ENCODE results near the gene G6PC1.

Gene G6PC1

GRCh38 chr17:42944211-42944610 lies 43.6 kb downstream of the G6PC1 start:
- H3F3A ChIP-seq (ENCODE audit: insufficient read depth), result no peaks in the 10 kb centered on the region
- TF ChIP-seq EZH2phosphoT487 (conservative IDR thresholded peaks at IDR 0.05; ENCODE audit: low read length), result no peak
- TF ChIP-seq, protein P1, sequence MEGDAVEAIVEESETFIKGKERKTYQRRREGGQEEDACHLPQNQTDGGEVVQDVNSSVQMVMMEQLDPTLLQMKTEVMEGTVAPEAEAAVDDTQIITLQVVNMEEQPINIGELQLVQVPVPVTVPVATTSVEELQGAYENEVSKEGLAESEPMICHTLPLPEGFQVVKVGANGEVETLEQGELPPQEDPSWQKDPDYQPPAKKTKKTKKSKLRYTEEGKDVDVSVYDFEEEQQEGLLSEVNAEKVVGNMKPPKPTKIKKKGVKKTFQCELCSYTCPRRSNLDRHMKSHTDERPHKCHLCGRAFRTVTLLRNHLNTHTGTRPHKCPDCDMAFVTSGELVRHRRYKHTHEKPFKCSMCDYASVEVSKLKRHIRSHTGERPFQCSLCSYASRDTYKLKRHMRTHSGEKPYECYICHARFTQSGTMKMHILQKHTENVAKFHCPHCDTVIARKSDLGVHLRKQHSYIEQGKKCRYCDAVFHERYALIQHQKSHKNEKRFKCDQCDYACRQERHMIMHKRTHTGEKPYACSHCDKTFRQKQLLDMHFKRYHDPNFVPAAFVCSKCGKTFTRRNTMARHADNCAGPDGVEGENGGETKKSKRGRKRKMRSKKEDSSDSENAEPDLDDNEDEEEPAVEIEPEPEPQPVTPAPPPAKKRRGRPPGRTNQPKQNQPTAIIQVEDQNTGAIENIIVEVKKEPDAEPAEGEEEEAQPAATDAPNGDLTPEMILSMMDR (IDR thresholded peaks at IDR 0.05; ENCODE audit: insufficient read depth, low read length, poor library complexity, severe bottlenecking), result no peak

GRCh38 chr17:42946812-42947211 lies 46.2 kb downstream of the G6PC1 start:
- Histone ChIP-seq H3K9me3 (ENCODE audit: insufficient read depth, low read length) (no peaks in the 10 kb centered on the region), H3K79me2 (ENCODE audit: insufficient read depth, low read length) (no peaks in the 10 kb centered on the region), H3K27ac (ENCODE audit: low read depth, low read length) (no peak overlapping the region), H3K4me3 (ENCODE audit: insufficient read depth, low read length, poor library complexity, severe bottlenecking) (no peak overlapping the region), H3K9me2 (replicated peaks; ENCODE audit: insufficient read depth, low read length) (no peaks in the 10 kb centered on the region), H3K9ac (ENCODE audit: low read length) (no peak overlapping the region), H2AFZ (ENCODE audit: low read depth, low read length, severe bottlenecking) (no peak overlapping the region), H3K4me2 (ENCODE audit: low read depth, low read length, poor library complexity, severe bottlenecking) (no peak overlapping the region), H3K36me3 (ENCODE audit: low read length) (no peaks in the 10 kb centered on the region), H3F3A (ENCODE audit: insufficient read depth) (no peaks in the 10 kb centered on the region), H4K20me1 (ENCODE audit: low read depth, low read length) (no peaks in the 10 kb centered on the region), H3K27me3 (ENCODE audit: low read length) (no peaks in the 10 kb centered on the region)
- TF ChIP-seq, protein P1 (IDR thresholded peaks at IDR 0.05; ENCODE audit: insufficient read depth, low read length, poor library complexity, severe bottlenecking), result no peak
- no peak for TF ChIP-seq EZH2phosphoT487 (conservative IDR thresholded peaks at IDR 0.05; ENCODE audit: low read length)

More at GRCh38 chr17:42944211-42944610, 43.6 kb downstream of the G6PC1 start:
- Histone ChIP-seq H3K79me2 (ENCODE audit: insufficient read depth, low read length) (no peaks in the 10 kb centered on the region), H3K9ac (ENCODE audit: low read length) (no peak overlapping the region), H3K27me3 (ENCODE audit: low read length) (no peaks in the 10 kb centered on the region), H3K9me2 (replicated peaks; ENCODE audit: insufficient read depth, low read length) (no peaks in the 10 kb centered on the region), H4K20me1 (ENCODE audit: low read depth, low read length) (no peaks in the 10 kb centered on the region), H3K4me2 (ENCODE audit: low read depth, low read length, poor library complexity, severe bottlenecking) (no peak overlapping the region), H3K36me3 (ENCODE audit: low read length) (no peaks in the 10 kb centered on the region), H3K9me3 (ENCODE audit: insufficient read depth, low read length) (no peaks in the 10 kb centered on the region), H2AFZ (ENCODE audit: low read depth, low read length, severe bottlenecking) (no peak overlapping the region), H3K27ac (ENCODE audit: low read depth, low read length) (no peak overlapping the region), H3K4me3 (ENCODE audit: insufficient read depth, low read length, poor library complexity, severe bottlenecking) (no peak overlapping the region)

GRCh38 chr17:42950044-42950783 lies 49.6 kb downstream of the G6PC1 start:
- Histone ChIP-seq H3K9me3 (ENCODE audit: insufficient read depth, low read length) (no peaks in the 10 kb centered on the region), H3K9ac (ENCODE audit: low read length) (no peak overlapping the region), H2AFZ (ENCODE audit: low read depth, low read length, severe bottlenecking) (no peak overlapping the region), H4K20me1 (ENCODE audit: low read depth, low read length) (no peaks in the 10 kb centered on the region), H3K79me2 (ENCODE audit: insufficient read depth, low read length) (no peaks in the 10 kb centered on the region), H3K4me2 (ENCODE audit: low read depth, low read length, poor library complexity, severe bottlenecking) (no peak overlapping the region), H3K9me2 (replicated peaks; ENCODE audit: insufficient read depth, low read length) (no peaks in the 10 kb centered on the region), H3K4me3 (ENCODE audit: insufficient read depth, low read length, poor library complexity, severe bottlenecking) (no peak overlapping the region), H3K27ac (ENCODE audit: low read depth, low read length) (no peak overlapping the region), H3F3A (ENCODE audit: insufficient read depth) (no peaks in the 10 kb centered on the region), H3K36me3 (ENCODE audit: low read length) (no peaks in the 10 kb centered on the region), H3K27me3 (ENCODE audit: low read length) (no peaks in the 10 kb centered on the region)
- TF ChIP-seq, protein P1 (IDR thresholded peaks at IDR 0.05; ENCODE audit: insufficient read depth, low read length, poor library complexity, severe bottlenecking), result no peak
- TF ChIP-seq EZH2phosphoT487 (conservative IDR thresholded peaks at IDR 0.05; ENCODE audit: low read length), result no peak
